Esophagus squamous epithelium (tissue), 4 donors: Measurements from ENCODE around the gene SLC24A5.

Source experiments
- POLR2A ChIP-seq, 4 donors: fragments of 450-650 bp; IDR thresholded peaks; one replicate each; pipeline ENCODE4 v1.6.1; 2017; ENCODE audit warnings: antibody characterized with exemption in 4 of 4, mild to moderate bottlenecking in 4 of 4, moderate library complexity in 3 of 4
- TF ChIP-seq, protein P1 (sequence below), 6 experiments: fragments of 450-650 bp in 4 of 6; fragments of 200-600 bp in 2 of 6; sonication (generic) in 2 of 6; IDR thresholded peaks; one replicate each; pipeline ENCODE4 v1.5.1; 2016 to 2019; ENCODE audit warnings: antibody characterized with exemption in 6 of 6, mild to moderate bottlenecking in 4 of 6, moderate library complexity in 4 of 6

DNA sequence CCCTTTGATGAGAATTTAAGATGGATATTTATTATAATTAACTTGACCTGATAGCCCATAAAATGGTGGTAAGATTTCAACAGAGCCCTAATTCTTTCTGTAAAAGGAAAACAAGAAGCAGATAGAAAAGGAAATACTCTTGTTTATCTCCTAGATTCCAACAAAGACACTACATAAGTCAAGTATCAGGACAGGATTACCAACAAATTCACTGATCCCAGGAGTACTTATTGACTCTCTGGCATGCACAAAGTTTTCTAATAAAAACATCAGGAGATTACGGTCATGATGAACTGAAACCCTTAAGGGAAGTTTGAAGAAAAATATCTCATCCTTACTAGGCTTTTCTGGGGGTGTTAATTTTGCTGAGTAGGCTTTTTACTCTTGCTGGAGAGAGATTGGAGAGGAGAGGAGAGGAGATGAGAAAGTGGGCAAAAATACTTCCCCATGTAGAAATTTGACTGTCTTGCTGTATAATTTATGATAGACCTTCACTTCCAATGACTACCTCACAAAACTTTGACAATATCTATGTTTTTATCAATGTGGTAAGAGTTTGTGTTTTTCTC, 43.1 kb upstream of the SLC24A5 start:
- TF ChIP-seq POLR2A (IDR thresholded peaks at IDR 0.05), result no peak
- TF ChIP-seq, protein P1, sequence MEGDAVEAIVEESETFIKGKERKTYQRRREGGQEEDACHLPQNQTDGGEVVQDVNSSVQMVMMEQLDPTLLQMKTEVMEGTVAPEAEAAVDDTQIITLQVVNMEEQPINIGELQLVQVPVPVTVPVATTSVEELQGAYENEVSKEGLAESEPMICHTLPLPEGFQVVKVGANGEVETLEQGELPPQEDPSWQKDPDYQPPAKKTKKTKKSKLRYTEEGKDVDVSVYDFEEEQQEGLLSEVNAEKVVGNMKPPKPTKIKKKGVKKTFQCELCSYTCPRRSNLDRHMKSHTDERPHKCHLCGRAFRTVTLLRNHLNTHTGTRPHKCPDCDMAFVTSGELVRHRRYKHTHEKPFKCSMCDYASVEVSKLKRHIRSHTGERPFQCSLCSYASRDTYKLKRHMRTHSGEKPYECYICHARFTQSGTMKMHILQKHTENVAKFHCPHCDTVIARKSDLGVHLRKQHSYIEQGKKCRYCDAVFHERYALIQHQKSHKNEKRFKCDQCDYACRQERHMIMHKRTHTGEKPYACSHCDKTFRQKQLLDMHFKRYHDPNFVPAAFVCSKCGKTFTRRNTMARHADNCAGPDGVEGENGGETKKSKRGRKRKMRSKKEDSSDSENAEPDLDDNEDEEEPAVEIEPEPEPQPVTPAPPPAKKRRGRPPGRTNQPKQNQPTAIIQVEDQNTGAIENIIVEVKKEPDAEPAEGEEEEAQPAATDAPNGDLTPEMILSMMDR (IDR thresholded peaks at IDR 0.05), result no peak
